ENCODE results near the gene ARHGEF12. TPM values are rescaled to one million over a fixed set of nuclear protein-coding genes. Genes with fewer than 3 reads are reported as not detected.

ARHGEF12 gene
- total and polyA plus RNA-seq, 7 experiments from 2014 or later = 0.38 to 13.1 (median 2.7) TPM

GRCh38 chr11:120522736-120523135 lies 186.5 kb downstream of the ARHGEF12 start:
- Histone ChIP-seq H3K4me1 (ENCODE audit: control insufficient read depth in 2 of 2, insufficient read depth in 2 of 2, low read length in 2 of 2) (no peaks in the 10 kb centered on the region), H3K4me3 (ENCODE audit: low read length) (no peak overlapping the region), H3K36me3 (ENCODE audit: control insufficient read depth in 2 of 3, insufficient read depth in 3 of 3, low read length in 3 of 3) (no peaks in the 10 kb centered on the region), H3K27me3 (ENCODE audit: control insufficient read depth in 2 of 2, insufficient read depth in 2 of 2, low read length in 2 of 2) (no peaks in the 10 kb centered on the region), H3K27ac (ENCODE audit: low read depth, low read length) (no peak overlapping the region), H3K9me3 (ENCODE audit: control insufficient read depth in 2 of 3, low read length in 3 of 3) (no peaks in the 10 kb centered on the region)
- H3K4me1 Mint-ChIP-seq = peaks cover 0 to 2% (median 0%) of the 10 kb centered on the region in 7 donors
- DNase-seq (no peak), ATAC-seq (no peak)
- H3K27ac Mint-ChIP-seq = no peak overlapping the region
- H3K36me3 Mint-ChIP-seq = no peaks in the 10 kb centered on the region
- intact Hi-C loops (cut with micrococcal nuclease) = no loop called here
- no peak overlapping the region for H3K4me3 Mint-ChIP-seq
- ChIA-PET POLR2A (no interaction called here), CTCF (no interaction called here)
- peaks cover 0 to 2% (median 0%) of the 10 kb centered on the region in 11 donors for H3K9me3 Mint-ChIP-seq
- peaks cover 6 to 51% (median 13%) of the 10 kb centered on the region in 5 donors for H3K27me3 Mint-ChIP-seq

- Mint-ChIP-seq H3K27me3 (peaks cover 6 to 47% (median 13%) of the 10 kb centered on the region in 5 donors), H3K4me1 (peaks cover 0 to 2% (median 0%) of the 10 kb centered on the region in 7 donors), H3K36me3 (no peaks in the 10 kb centered on the region), H3K27ac (no peak overlapping the region), H3K9me3 (peaks cover 0 to 2% (median 0%) of the 10 kb centered on the region in 11 donors), H3K4me3 (no peak overlapping the region)
- H3K27me3 ChIP-seq (ENCODE audit: control insufficient read depth in 2 of 2, insufficient read depth in 2 of 2, low read length in 2 of 2) = no peaks in the 10 kb centered on the region
- ChIA-PET CTCF (no interaction called here), POLR2A (interaction anchor here (0.7 kb wide), 1 partner anchor 840 kb away, joined by 3 read pairs; no protein-coding TSS in a partner anchor)
- intact Hi-C loops (cut with micrococcal nuclease) = no loop called here
- H3K36me3 ChIP-seq (ENCODE audit: control insufficient read depth in 2 of 3, insufficient read depth in 3 of 3, low read length in 3 of 3) = no peaks in the 10 kb centered on the region
- H3K4me3 ChIP-seq (ENCODE audit: low read length) = no peak overlapping the region
- no peaks in the 10 kb centered on the region for H3K9me3 ChIP-seq (ENCODE audit: control insufficient read depth in 2 of 3, low read length in 3 of 3)
- ATAC-seq = no peak
- no peak overlapping the region for H3K27ac ChIP-seq (ENCODE audit: low read depth, low read length)
- no peaks in the 10 kb centered on the region for H3K4me1 ChIP-seq (ENCODE audit: control insufficient read depth in 2 of 2, insufficient read depth in 2 of 2, low read length in 2 of 2)
- DNase-seq = no peak
These were observed 187.0 kb downstream of the ARHGEF12 start for GRCh38 chr11:120523196-120523595.

- no peak overlapping the region for H3K27ac ChIP-seq (ENCODE audit: low read depth, low read length)
- ChIA-PET POLR2A (no interaction called here), CTCF (no interaction called here)
- peak overlapping the region in 1 of 9 donors; percentile 51 for H3K27ac Mint-ChIP-seq
- H3K4me3 ChIP-seq (ENCODE audit: low read length) = no peak overlapping the region
- H3K36me3 ChIP-seq (ENCODE audit: control insufficient read depth in 2 of 3, insufficient read depth in 3 of 3, low read length in 3 of 3) = no peaks in the 10 kb centered on the region
- no peaks in the 10 kb centered on the region for H3K36me3 Mint-ChIP-seq
- no peaks in the 10 kb centered on the region for H3K27me3 ChIP-seq (ENCODE audit: control insufficient read depth in 2 of 2, insufficient read depth in 2 of 2, low read length in 2 of 2)
- intact Hi-C loops (cut with micrococcal nuclease) = no loop called here
- peaks cover 0 to 4% (median 0%) of the 10 kb centered on the region in 11 donors for H3K9me3 Mint-ChIP-seq
- no peaks in the 10 kb centered on the region for H3K9me3 ChIP-seq (ENCODE audit: control insufficient read depth in 2 of 3, low read length in 3 of 3)
- peaks cover 0 to 2% (median 0%) of the 10 kb centered on the region in 7 donors for H3K4me1 Mint-ChIP-seq
- no peaks in the 10 kb centered on the region for H3K4me1 ChIP-seq (ENCODE audit: control insufficient read depth in 2 of 2, insufficient read depth in 2 of 2, low read length in 2 of 2)
- ATAC-seq (no peak), DNase-seq (no peak)
- H3K4me3 Mint-ChIP-seq = no peak overlapping the region
- peaks cover 6 to 53% (median 19%) of the 10 kb centered on the region in 5 donors for H3K27me3 Mint-ChIP-seq
These were observed 188.4 kb downstream of the ARHGEF12 start for GRCh38 chr11:120524536-120525085.

DNA sequence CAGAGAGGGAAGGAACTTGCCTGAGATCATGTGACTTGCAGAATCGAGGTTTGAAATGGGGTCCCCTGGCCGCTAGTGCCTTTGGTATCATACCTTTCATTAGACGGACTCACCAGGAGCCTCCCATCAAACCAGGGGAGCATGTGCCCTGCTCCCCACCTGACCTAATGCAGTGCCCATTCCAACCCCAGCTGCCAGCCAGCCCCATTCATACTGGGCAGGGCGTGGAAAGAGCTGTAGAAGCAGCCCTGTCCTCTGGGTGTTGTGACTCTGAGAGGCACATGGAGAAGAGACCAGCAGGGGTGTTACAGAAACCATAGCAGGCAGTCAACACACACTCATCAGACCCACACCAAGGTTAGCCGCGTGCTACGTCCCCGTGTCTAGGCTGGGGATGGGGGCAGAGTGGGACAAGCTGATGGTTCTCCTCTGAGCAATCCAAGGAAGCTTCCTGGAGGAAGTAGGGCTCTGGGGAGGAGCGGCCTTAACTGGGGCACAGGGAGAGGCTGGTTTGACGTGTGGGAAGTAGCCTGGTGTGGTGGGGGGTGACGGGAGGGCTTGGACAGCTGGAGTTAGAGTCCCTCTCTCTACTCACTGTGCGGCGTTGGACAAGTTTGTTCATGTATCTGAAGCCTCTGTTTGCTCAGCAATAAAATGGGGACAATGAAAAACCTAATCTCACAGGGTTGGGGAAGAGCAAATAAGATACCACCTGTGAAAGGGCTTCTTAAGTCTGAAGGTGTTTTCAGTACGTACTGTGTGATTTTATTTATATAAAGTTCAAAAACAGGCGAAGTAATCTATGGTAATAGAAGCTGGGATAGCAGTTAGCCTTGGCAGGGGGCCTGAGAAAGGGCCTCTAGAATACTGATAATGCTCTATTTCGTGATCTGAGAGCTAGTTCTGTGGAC lies 189.3 kb downstream of the ARHGEF12 start:
- intact Hi-C loops (cut with micrococcal nuclease) = no loop called here
- H3K27ac Mint-ChIP-seq = no peak overlapping the region
- no peaks in the 10 kb centered on the region for H3K36me3 Mint-ChIP-seq
- no peak overlapping the region for H3K4me3 ChIP-seq (ENCODE audit: low read length)
- no peak for DNase-seq
- H3K27me3 Mint-ChIP-seq = peaks cover 6 to 52% (median 19%) of the 10 kb centered on the region in 5 donors
- H3K4me1 ChIP-seq (ENCODE audit: control insufficient read depth in 2 of 2, insufficient read depth in 2 of 2, low read length in 2 of 2) = no peaks in the 10 kb centered on the region
- H3K9me3 Mint-ChIP-seq = peaks cover 0 to 4% (median 0%) of the 10 kb centered on the region in 11 donors
- POLR2A ChIA-PET = no interaction called here
- CTCF ChIA-PET = no interaction called here
- ATAC-seq = no peak
- no peak overlapping the region for H3K27ac ChIP-seq (ENCODE audit: low read depth, low read length)
- H3K9me3 ChIP-seq (ENCODE audit: control insufficient read depth in 2 of 3, low read length in 3 of 3) = no peaks in the 10 kb centered on the region
- peaks cover 0 to 2% (median 0%) of the 10 kb centered on the region in 7 donors for H3K4me1 Mint-ChIP-seq
- H3K36me3 ChIP-seq (ENCODE audit: control insufficient read depth in 2 of 3, insufficient read depth in 3 of 3, low read length in 3 of 3) = no peaks in the 10 kb centered on the region
- H3K27me3 ChIP-seq (ENCODE audit: control insufficient read depth in 2 of 2, insufficient read depth in 2 of 2, low read length in 2 of 2) = no peaks in the 10 kb centered on the region
- no peak overlapping the region for H3K4me3 Mint-ChIP-seq

GRCh38 chr11:120526241-120526640 lies 190.0 kb downstream of the ARHGEF12 start:
- H3K4me3 ChIP-seq (ENCODE audit: low read length) = no peak overlapping the region
- Mint-ChIP-seq H3K9me3 (peaks cover 0 to 4% (median 0%) of the 10 kb centered on the region in 11 donors), H3K27me3 (peaks cover 6 to 53% (median 22%) of the 10 kb centered on the region in 5 donors), H3K36me3 (no peaks in the 10 kb centered on the region), H3K4me3 (no peak overlapping the region), H3K4me1 (peaks cover 0 to 2% (median 0%) of the 10 kb centered on the region in 7 donors), H3K27ac (no peak overlapping the region)
- DNase-seq = no peak
- H3K27ac ChIP-seq (ENCODE audit: low read depth, low read length) = no peak overlapping the region
- ChIA-PET POLR2A (no interaction called here), CTCF (no interaction called here)
- ATAC-seq = no peak
- H3K36me3 ChIP-seq (ENCODE audit: control insufficient read depth in 2 of 3, insufficient read depth in 3 of 3, low read length in 3 of 3) = no peaks in the 10 kb centered on the region
- intact Hi-C loops (cut with micrococcal nuclease) = no loop called here
- H3K27me3 ChIP-seq (ENCODE audit: control insufficient read depth in 2 of 2, insufficient read depth in 2 of 2, low read length in 2 of 2) = no peaks in the 10 kb centered on the region
- no peaks in the 10 kb centered on the region for H3K4me1 ChIP-seq (ENCODE audit: control insufficient read depth in 2 of 2, insufficient read depth in 2 of 2, low read length in 2 of 2)
- H3K9me3 ChIP-seq (ENCODE audit: control insufficient read depth in 2 of 3, low read length in 3 of 3) = no peaks in the 10 kb centered on the region

DNA sequence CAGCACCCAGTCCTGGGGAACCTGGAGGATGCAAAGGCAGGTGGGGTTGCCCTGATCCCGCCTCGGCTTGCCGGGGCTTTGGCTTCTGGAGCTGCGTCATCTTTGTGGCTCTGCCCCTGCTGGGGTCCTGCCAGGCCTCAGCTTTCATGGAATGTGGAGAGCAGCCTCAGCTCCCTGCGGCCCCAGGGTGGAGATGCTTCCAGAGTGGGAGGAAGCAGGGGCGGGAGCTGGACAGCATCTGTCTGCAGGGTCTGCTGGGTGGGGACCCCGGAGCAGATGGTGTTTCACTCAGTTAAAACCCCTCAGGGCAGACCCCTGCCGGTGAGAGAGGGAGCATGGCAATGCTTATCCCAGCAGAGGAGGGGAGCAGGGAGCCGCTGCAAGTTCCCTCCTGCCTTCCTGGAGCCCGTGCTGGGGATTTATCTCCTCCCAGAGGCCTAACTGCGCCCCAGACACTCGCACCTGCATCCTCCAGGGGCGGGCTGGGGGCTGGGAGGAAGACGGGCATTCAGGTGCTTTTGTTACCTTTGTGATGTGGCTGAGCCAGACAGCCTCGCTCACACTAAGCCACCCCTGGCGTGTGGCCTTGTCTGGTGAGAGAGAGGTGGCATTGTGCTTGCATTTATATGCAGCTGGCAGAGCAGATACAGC lies 191.0 kb downstream of the ARHGEF12 start:
- H3K4me3 Mint-ChIP-seq = no peak overlapping the region
- H3K27ac Mint-ChIP-seq = no peak overlapping the region
- Histone ChIP-seq H3K36me3 (ENCODE audit: control insufficient read depth in 2 of 3, insufficient read depth in 3 of 3, low read length in 3 of 3) (no peaks in the 10 kb centered on the region), H3K4me1 (ENCODE audit: control insufficient read depth in 2 of 2, insufficient read depth in 2 of 2, low read length in 2 of 2) (no peaks in the 10 kb centered on the region), H3K27ac (ENCODE audit: low read depth, low read length) (no peak overlapping the region), H3K9me3 (ENCODE audit: control insufficient read depth in 2 of 3, low read length in 3 of 3) (no peaks in the 10 kb centered on the region), H3K4me3 (ENCODE audit: low read length) (no peak overlapping the region), H3K27me3 (ENCODE audit: control insufficient read depth in 2 of 2, insufficient read depth in 2 of 2, low read length in 2 of 2) (no peaks in the 10 kb centered on the region)
- intact Hi-C loops (cut with micrococcal nuclease) = no loop called here
- H3K9me3 Mint-ChIP-seq = peaks cover 0 to 4% (median 0%) of the 10 kb centered on the region in 11 donors
- H3K36me3 Mint-ChIP-seq = no peaks in the 10 kb centered on the region
- CTCF ChIA-PET = no interaction called here
- POLR2A ChIA-PET = no interaction called here
- peaks cover 0 to 2% (median 0%) of the 10 kb centered on the region in 7 donors for H3K4me1 Mint-ChIP-seq
- ATAC-seq = no peak
- no peak for DNase-seq
- peaks cover 6 to 51% (median 20%) of the 10 kb centered on the region in 5 donors for H3K27me3 Mint-ChIP-seq

Measured in naive thymus-derived CD4-positive, alpha-beta T cell (primary cell).